Adrenal gland (tissue), 12 donors: ENCODE data around the gene GLT6D1. TPM values are rescaled to one million over a fixed set of nuclear protein-coding genes. Genes with fewer than 3 reads are reported as not detected.
A peak's percentile ranks its signal among the peaks of the same experiment; 100 is the strongest.

Experiments used
- DNase-seq, 7 donors: peaks; one replicate each; pipeline ENCODE4 v3.0.0-alpha.2; 2019 to 2020
- H3K27ac ChIP-seq, 5 donors: fragments of 200-600 bp; sonication (generic) in 4 of 5; 1 replicate in 3 of 5; 2 replicates in 2 of 5; pipeline versions ENCODE4 v1.5.1 to v1.8.0; 2016 to 2020; ENCODE audit warnings: mild to moderate bottlenecking in 1 of 5
- H3K27me3 ChIP-seq: fragments of 200-600 bp; 2 replicates; pipeline ENCODE4 v1.8.0; 2021
- H3K36me3 ChIP-seq, 2 donors: fragments of 200-600 bp; replicated peaks in 1 of 2; 1 replicate in 1 of 2; 2 replicates in 1 of 2; pipeline versions ENCODE4 v1.5.1 to v1.8.0; 2018 to 2022
- H3K4me1 ChIP-seq, 2 donors: fragments of 200-600 bp; replicated peaks in 1 of 2; 1 replicate in 1 of 2; 2 replicates in 1 of 2; pipeline versions ENCODE4 v1.5.1 to v1.8.0; 2018 to 2021
- H3K4me3 ChIP-seq, 4 donors: fragments of 200-600 bp; sonication (generic) in 3 of 4; one replicate each; pipeline ENCODE4 v1.5.1; 2016 to 2018
- H3K9me3 ChIP-seq, 3 donors: fragments of 200-600 bp; sonication (generic) in 1 of 3; replicated peaks in 1 of 3; 1 replicate in 2 of 3; 2 replicates in 1 of 3; pipeline versions ENCODE4 v1.5.1 to v1.8.0; 2016 to 2021
- POLR2A ChIP-seq, 2 donors: fragments of 450-650 bp; IDR thresholded peaks; one replicate each; pipeline ENCODE4 v1.6.1; 2017; ENCODE audit warnings: antibody characterized with exemption in 2 of 2, mild to moderate bottlenecking in 2 of 2, moderate library complexity in 1 of 2
- WGBS, 4 donors: extraction: QIAGEN DNeasy Blood & Tissue Kit in 2 of 4; methylation state at CpG; one replicate each; pipeline versions ENCODE4 v1.1.5 to v1.1.7; 2013 to 2017; 5-methylcytosine and 5-hydroxymethylcytosine counted together
- intact Hi-C, 2 donors: fragments of 100-400 bp; cut with DNase I; formaldehyde crosslinking; loops; one replicate each; pipeline versions ENCODE4 v1.14.1 to v1.15.0; 2022 to 2023
- polyA plus RNA-seq, 3 donors: library from polyadenylated mRNA; stranded (reverse); fragments of 200-250 nt in 2 of 3; fragments of 350-450 nt in 1 of 3; fragmentation: Illumina TruSeq in 1 of 3; extraction: RNeasy Lipid Tissue Mini Kit (QIAGEN cat#74804) in 1 of 3; gene quantifications; one replicate each; pipeline ENCODE4 v1.2.3, GENCODE V29; 2013 to 2014
- total RNA-seq, 9 donors: library from RNA; depleted of rRNA in 4 of 9; stranded (reverse); fragments of >200 nt in 4 of 9; fragments of 120-200 nt in 1 of 9; fragmentation: NEBNext Ultra II Directional in 1 of 9; extraction: Animal tissue kit (Norgen Biotek cat#: 25700) in 1 of 9; gene quantifications; one replicate each; pipeline versions ENCODE4 v1.1.0 to v1.2.4, GENCODE V29; 2013 to 2023
- TF ChIP-seq, protein P1 (sequence below), 6 experiments: fragments of 450-650 bp in 4 of 6; fragments of 200-600 bp in 2 of 6; sonication (generic) in 1 of 6; IDR thresholded peaks; 1 replicate in 5 of 6; 2 replicates in 1 of 6; pipeline versions ENCODE4 v1.5.1 to v1.8.0; 2016 to 2021; ENCODE audit warnings: antibody characterized with exemption in 6 of 6, mild to moderate bottlenecking in 2 of 6, moderate library complexity in 1 of 6
- donor health status: healthy with polysubstance abuse.
- donor health status: Bipolar disorder and iron deficiency.
- donor health status: DM: yes; HTN: yes; CAD: no.
- donor health status: DM: no; HTN: no; CAD: no.
- donor health status: DM: no; HTN: no; CAD: no.
- donor health status: DM: yes; HTN: yes; CAD: no.

The GLT6D1 gene
- total and polyA plus RNA-seq, 12 donors = not detected

DNA sequence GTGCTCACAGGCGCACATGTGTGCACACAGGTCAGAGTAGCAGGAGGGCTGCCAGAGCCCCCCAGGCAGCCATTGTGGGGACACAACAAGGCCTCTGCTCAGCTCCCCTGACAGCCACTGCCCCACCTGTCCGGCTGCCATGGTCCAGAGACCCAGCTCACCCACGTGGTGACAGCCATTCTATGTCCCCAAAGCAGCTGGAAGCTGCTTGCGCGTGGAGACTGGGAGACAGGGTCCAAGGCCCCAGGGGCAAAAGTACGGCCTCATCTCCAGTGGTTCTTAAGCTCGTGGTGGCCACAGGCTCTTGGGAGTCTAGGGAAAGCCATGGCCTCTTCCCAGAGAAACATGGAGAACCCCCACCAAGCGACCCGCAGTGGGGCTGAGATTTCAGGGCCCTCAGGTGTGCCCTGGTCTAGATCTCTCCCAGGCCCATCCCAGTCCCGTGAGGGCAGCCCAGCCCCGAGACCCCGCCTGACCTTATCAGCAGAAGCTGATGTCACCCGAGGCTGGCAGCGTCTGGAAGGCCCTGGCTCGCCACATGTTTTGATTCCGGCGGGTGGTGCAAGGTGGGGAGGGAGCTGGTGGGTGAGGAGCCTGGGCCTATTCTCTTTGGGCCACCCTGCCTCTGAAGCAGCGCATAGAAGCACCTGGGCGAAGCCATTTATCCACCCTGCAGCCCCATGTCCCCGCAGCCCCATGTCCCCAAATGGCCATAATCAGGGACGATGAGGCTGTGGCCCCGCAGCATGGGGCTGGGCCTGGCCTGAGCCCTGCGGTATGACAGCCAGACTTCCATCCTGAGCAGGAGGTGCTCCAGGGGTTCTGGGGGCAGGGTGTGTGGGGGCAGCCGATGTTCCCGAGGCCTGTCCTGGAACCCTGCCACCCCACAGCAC is 31.7 kb downstream of the GLT6D1 start:
- Histone ChIP-seq H3K36me3 (no peaks in the 10 kb centered on the region), H3K4me1 (no peaks in the 10 kb centered on the region), H3K27me3 (no peaks in the 10 kb centered on the region), H3K9me3 (no peaks in the 10 kb centered on the region), H3K4me3 (no peak overlapping the region), H3K27ac (no peak overlapping the region)
- intact Hi-C loops = no loop called here
- TF ChIP-seq POLR2A (IDR thresholded peaks at IDR 0.05) = no peak
- TF ChIP-seq, protein P1, sequence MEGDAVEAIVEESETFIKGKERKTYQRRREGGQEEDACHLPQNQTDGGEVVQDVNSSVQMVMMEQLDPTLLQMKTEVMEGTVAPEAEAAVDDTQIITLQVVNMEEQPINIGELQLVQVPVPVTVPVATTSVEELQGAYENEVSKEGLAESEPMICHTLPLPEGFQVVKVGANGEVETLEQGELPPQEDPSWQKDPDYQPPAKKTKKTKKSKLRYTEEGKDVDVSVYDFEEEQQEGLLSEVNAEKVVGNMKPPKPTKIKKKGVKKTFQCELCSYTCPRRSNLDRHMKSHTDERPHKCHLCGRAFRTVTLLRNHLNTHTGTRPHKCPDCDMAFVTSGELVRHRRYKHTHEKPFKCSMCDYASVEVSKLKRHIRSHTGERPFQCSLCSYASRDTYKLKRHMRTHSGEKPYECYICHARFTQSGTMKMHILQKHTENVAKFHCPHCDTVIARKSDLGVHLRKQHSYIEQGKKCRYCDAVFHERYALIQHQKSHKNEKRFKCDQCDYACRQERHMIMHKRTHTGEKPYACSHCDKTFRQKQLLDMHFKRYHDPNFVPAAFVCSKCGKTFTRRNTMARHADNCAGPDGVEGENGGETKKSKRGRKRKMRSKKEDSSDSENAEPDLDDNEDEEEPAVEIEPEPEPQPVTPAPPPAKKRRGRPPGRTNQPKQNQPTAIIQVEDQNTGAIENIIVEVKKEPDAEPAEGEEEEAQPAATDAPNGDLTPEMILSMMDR (IDR thresholded peaks at IDR 0.05) = no peak
- WGBS, 4 donors = 79 to 85% (median 83%) methylated on average over 11 to 25 of the region's 25 CpGs
- peak in 2 of 7 donors; percentile 8 to 33 for DNase-seq

DNA sequence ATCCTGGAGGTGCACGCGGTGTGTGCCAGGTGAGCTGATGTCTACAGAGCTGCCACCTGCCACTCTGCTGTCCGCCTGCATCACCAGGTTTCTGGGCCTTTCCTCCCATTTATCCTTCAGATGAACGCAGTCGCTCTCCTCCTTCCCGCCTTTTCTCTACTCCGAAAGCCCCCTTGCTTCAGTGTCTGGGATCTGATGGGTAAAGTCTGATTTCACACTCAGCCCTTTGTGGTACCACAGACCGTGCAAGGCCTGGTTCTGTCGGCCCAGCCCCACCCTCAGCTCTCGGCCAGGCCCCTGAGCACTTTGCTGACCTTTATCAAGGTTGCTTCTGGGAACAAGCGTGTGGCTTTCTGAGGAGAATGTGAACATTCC is 32.5 kb downstream of the GLT6D1 start:
- H3K4me1 ChIP-seq = no peaks in the 10 kb centered on the region
- no peak overlapping the region for H3K4me3 ChIP-seq
- no peak overlapping the region for H3K27ac ChIP-seq
- H3K36me3 ChIP-seq = no peaks in the 10 kb centered on the region
- intact Hi-C loops = no loop called here
- TF ChIP-seq, protein P1 (IDR thresholded peaks at IDR 0.05) = no peak
- no peak for TF ChIP-seq POLR2A (IDR thresholded peaks at IDR 0.05)
- no peak for DNase-seq
- H3K9me3 ChIP-seq = no peaks in the 10 kb centered on the region
- H3K27me3 ChIP-seq = no peaks in the 10 kb centered on the region
- WGBS, 4 donors = 84 to 96% (median 86%) methylated on average over 9 to 11 of the region's 11 CpGs

DNA sequence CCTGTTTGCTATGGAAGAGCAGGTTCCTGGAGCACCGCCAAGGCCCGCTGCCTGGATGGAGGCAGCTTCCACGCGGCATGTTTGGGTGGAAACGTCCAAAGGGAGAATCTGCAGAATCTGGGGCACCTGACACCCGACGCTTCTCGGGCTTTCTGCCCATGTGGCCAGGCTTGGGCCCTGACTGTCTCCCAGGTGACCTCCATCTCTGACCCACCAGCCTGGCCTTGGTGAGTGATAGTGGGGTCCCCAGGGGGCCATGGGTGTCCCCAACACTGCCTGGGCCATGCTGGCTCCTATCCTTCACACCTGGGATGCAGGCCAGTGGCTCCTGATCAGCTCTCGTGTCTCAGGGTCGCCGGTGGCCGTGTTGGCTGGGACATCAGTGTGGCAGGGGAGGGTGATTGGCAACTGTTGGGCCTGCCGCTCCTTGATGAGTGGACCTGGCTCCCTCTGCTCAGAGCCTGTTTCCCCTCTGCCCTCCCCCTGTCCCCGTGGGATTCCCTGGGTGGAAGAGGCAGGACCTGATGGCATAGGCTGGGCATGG is 34.0 kb downstream of the GLT6D1 start:
- TF ChIP-seq POLR2A (IDR thresholded peaks at IDR 0.05) = no peak
- TF ChIP-seq, protein P1 (IDR thresholded peaks at IDR 0.05) = no peak
- DNase-seq = peak in 2 of 7 donors; percentile 17 to 41
- H3K4me3 ChIP-seq = no peak overlapping the region
- intact Hi-C loops = no loop called here
- no peak overlapping the region for H3K27ac ChIP-seq
- no peaks in the 10 kb centered on the region for H3K4me1 ChIP-seq
- no peaks in the 10 kb centered on the region for H3K36me3 ChIP-seq
- H3K27me3 ChIP-seq = no peaks in the 10 kb centered on the region
- WGBS, 4 donors = 46 to 62% (median 59%) methylated on average over 8 to 14 of the region's 14 CpGs
- no peaks in the 10 kb centered on the region for H3K9me3 ChIP-seq

DNA sequence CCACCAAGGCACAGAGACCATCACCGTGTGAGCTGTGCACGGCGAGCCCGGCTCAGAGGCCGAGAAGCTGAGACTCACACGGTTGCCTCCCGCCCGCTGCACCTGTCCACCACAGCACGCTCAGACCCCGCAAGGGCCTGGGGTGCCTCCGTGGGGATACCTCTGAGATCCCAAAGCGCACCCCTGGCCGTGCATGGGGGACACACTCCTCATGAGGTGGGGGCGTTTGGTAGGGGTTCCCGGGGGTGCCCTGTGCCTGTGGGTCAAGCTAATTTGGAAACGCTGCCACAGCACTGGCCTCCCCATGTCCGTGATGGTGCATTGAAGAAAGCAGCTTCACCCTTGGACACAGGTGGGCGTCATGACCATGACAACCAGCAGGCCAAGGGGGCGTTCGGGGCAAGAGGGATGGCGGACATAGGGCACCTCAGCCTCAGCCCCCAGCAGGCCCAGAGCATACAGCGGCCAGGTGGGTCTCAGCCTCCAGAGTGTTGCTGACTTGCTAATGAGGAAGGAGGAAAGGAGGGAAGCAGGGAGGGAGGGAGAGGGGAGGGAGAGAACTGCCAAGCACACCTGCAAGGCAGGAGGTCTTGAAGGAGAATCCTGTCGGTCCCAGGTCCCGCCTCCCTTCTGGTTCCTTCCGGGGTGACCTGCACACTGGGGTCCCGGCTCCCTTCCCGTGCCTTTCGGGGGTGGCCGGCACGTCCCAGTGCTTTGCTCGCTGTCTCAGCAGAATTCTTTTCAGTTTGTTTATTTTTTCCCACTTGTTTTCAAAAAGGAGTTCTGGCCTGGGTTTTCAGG is 34.7 kb downstream of the GLT6D1 start:
- WGBS, 4 donors = 67 to 82% (median 75%) methylated on average over 14 to 31 of the region's 31 CpGs
- H3K4me3 ChIP-seq = no peak overlapping the region

More for the DNA sequence above, 34.7 kb downstream of the GLT6D1 start:
- Histone ChIP-seq H3K27me3 (no peaks in the 10 kb centered on the region), H3K36me3 (no peaks in the 10 kb centered on the region), H3K9me3 (no peaks in the 10 kb centered on the region), H3K4me1 (no peaks in the 10 kb centered on the region), H3K27ac (no peak overlapping the region)
- DNase-seq = peak in 3 of 7 donors; percentile 15 to 41 (median 17)
- TF ChIP-seq, protein P1 (IDR thresholded peaks at IDR 0.05) = no peak
- no peak for TF ChIP-seq POLR2A (IDR thresholded peaks at IDR 0.05)
- intact Hi-C loops = no loop called here
